Effector CD8-positive, alpha-beta T cell (primary cell): Measurements from ENCODE around the gene STEAP1B.

Experiments
- DNase-seq: peaks from one replicate; lab custom pipeline; 2025; lab: John Stamatoyannopoulos, UW

Gene STEAP1B

DNA sequence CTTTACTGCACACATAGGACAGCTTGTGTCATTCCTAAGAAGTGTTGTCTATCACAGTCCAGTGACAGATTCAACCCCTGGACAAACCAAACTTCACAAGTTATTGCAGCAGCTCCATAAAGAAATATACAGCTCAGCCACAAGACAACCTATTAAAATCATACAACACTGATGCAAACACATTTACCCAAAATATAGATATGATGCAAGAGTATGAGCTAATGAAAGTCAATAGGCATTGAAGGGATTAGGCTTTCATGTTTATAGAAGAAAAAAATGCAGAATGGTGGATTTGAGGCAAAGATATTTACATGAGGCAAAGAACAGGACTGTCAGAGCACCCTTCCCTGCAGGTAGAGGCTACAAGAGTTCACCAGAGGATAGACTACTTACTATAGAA is 128.1 kb downstream of the STEAP1B start:
- no peak for DNase-seq
